ENCODE measurements around the gene VSTM1. TPM values are rescaled to one million over a fixed set of nuclear protein-coding genes. Genes with fewer than 3 reads are reported as not detected.

The VSTM1 gene
- total RNA-seq, 1 experiment from 2014 or later: not detected

DNA sequence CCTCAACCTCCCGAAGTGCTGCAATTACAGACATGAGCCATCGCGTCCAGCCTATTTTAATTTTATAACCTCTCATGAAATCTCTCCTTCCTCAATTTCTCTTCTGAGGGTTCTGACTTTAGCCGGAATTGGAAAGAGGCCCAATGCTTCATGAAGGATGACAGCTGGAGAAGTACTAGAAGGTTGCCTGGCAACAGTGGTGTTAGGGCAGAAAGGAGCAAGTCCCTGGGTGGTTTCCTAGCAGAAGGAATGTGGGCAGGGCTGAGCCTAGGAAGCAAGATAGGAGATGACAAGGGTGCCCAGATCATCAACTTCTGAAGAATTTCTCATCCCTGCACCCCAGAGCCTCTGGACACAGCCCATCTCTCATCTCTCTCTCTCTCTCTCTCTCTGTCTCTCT is 46.4 kb downstream of the VSTM1 start:
- DNase-seq: peak; percentile 53
- no peaks in the 10 kb centered on the region for H3K27me3 ChIP-seq (ENCODE audit: low read length)
- peaks cover 18% of the 10 kb centered on the region for H3K4me1 ChIP-seq (ENCODE audit: insufficient read depth, low read length)
- H4K20me1 ChIP-seq (ENCODE audit: low read length): no peaks in the 10 kb centered on the region
- H3K9me2 ChIP-seq (replicated peaks; ENCODE audit: low read length): no peaks in the 10 kb centered on the region
- intact Hi-C loops (cut with micrococcal nuclease): no loop called here
- no peak for TF ChIP-seq EZH2phosphoT487 (IDR thresholded peaks at IDR 0.05; ENCODE audit: borderline replicate concordance, low read length)
- TF ChIP-seq EZH2 (IDR thresholded peaks at IDR 0.05; ENCODE audit: low read length, unreplicated experiment): no peak
- TF ChIP-seq, protein P1, sequence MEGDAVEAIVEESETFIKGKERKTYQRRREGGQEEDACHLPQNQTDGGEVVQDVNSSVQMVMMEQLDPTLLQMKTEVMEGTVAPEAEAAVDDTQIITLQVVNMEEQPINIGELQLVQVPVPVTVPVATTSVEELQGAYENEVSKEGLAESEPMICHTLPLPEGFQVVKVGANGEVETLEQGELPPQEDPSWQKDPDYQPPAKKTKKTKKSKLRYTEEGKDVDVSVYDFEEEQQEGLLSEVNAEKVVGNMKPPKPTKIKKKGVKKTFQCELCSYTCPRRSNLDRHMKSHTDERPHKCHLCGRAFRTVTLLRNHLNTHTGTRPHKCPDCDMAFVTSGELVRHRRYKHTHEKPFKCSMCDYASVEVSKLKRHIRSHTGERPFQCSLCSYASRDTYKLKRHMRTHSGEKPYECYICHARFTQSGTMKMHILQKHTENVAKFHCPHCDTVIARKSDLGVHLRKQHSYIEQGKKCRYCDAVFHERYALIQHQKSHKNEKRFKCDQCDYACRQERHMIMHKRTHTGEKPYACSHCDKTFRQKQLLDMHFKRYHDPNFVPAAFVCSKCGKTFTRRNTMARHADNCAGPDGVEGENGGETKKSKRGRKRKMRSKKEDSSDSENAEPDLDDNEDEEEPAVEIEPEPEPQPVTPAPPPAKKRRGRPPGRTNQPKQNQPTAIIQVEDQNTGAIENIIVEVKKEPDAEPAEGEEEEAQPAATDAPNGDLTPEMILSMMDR (conservative IDR thresholded peaks at IDR 0.05; ENCODE audit: low read depth, low read length): no peak
- H3K27ac ChIP-seq (ENCODE audit: low read length): no peak overlapping the region
- H3K36me3 ChIP-seq (ENCODE audit: low read depth, low read length): no peaks in the 10 kb centered on the region
- ChIA-PET CTCF (no interaction called here), POLR2A (ENCODE audit: unreplicated experiment) (interaction anchor here (0.7 kb wide), 1 partner anchor 44 kb away, joined by 3 read pairs; no protein-coding TSS in a partner anchor)
- no peak overlapping the region for H2AFZ ChIP-seq (ENCODE audit: low read length)
- H3F3A ChIP-seq (ENCODE audit: low read length, unreplicated experiment): no peaks in the 10 kb centered on the region
- ATAC-seq: no peak
- no peaks in the 10 kb centered on the region for H3K9me3 ChIP-seq (ENCODE audit: low read length)
- BruUV-seq (replicated peaks): no TSS peak
- no peak overlapping the region for H3K9ac ChIP-seq (ENCODE audit: low read length)
- H3K4me3 ChIP-seq (ENCODE audit: low read length): no peak overlapping the region
- no peaks in the 10 kb centered on the region for H3K79me2 ChIP-seq (ENCODE audit: low read length)
- no peak overlapping the region for H3K4me2 ChIP-seq (ENCODE audit: low read length)

DNA sequence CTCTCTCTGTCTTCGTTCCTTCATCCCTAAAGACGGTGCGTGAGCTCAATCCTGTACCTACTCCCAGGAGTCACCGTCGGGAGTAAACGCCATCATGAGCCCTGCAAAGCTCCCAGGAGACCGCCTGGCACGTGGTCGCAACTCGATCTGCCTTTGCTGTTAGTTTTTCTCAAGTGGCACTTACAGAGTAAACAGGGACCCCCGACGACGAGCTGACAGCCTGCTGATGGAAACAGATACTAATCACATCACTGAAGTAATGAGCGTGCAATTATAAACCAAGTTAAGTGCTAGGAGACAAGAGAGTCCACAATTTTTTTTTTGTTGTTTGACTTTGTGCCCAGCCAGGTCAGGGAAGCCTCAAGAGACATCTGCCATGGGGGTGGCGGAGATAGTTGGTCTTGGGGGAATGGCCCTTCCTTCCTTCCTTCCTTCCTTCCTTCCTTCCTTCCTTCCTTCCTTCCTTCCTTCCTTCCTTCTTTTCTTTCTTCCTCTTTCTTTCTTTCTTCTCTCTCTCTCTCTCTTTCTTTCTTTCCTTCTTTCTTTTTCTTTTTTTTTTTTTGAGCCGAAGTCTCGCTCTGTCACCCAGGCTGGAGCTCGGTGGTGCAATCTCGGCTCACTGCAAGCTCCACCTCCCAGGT is 48.7 kb downstream of the VSTM1 start:
- no peaks in the 10 kb centered on the region for H3K36me3 ChIP-seq (ENCODE audit: low read depth, low read length)
- POLR2A ChIA-PET (ENCODE audit: unreplicated experiment): no interaction called here
- no peaks in the 10 kb centered on the region for H3K79me2 ChIP-seq (ENCODE audit: low read length)
- no TSS peak for BruUV-seq (replicated peaks)
- CTCF ChIA-PET: interaction anchor here (0.6 kb wide), 1 partner anchor 64 kb away, joined by 4 read pairs; no protein-coding TSS in a partner anchor
- intact Hi-C loops (cut with micrococcal nuclease): no loop called here
- no peak overlapping the region for H3K4me2 ChIP-seq (ENCODE audit: low read length)
- H3K4me1 ChIP-seq (ENCODE audit: insufficient read depth, low read length): peaks cover 12% of the 10 kb centered on the region
- H2AFZ ChIP-seq (ENCODE audit: low read length): no peak overlapping the region
- no peaks in the 10 kb centered on the region for H3K9me3 ChIP-seq (ENCODE audit: low read length)
- H3K27me3 ChIP-seq (ENCODE audit: low read length): no peaks in the 10 kb centered on the region
- H3K4me3 ChIP-seq (ENCODE audit: low read length): no peak overlapping the region
- no peaks in the 10 kb centered on the region for H3F3A ChIP-seq (ENCODE audit: low read length, unreplicated experiment)
- no peak for ATAC-seq
- TF ChIP-seq, protein P1 (conservative IDR thresholded peaks at IDR 0.05; ENCODE audit: low read depth, low read length): no peak
- TF ChIP-seq EZH2phosphoT487 (IDR thresholded peaks at IDR 0.05; ENCODE audit: borderline replicate concordance, low read length) (no peak), EZH2 (IDR thresholded peaks at IDR 0.05; ENCODE audit: low read length, unreplicated experiment) (no peak)
- no peaks in the 10 kb centered on the region for H3K9me2 ChIP-seq (replicated peaks; ENCODE audit: low read length)
- H3K9ac ChIP-seq (ENCODE audit: low read length): no peak overlapping the region
- no peaks in the 10 kb centered on the region for H4K20me1 ChIP-seq (ENCODE audit: low read length)
- H3K27ac ChIP-seq (ENCODE audit: low read length): no peak overlapping the region
- no peak for DNase-seq

DNA sequence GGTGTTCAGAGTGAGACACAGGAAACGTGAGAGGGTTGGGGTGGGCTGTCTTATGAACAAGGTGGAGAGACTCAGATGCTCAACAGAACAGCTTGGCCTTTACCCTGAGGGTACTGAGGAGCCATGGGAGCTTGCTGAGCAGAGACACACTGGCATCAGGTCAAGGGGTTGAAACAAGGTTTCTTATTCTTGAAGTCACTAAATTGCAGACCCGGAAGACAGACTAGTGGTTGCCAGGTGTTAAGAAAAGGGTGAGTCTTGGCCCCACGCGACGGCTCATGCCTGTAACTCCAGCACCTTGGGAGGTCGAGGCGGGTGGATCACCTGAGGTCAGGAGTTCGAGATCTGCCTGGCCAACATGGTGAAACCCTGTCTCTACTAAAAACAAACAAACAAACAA is 49.8 kb downstream of the VSTM1 start:
- Histone ChIP-seq H3K9me2 (replicated peaks; ENCODE audit: low read length) (no peaks in the 10 kb centered on the region), H3F3A (ENCODE audit: low read length, unreplicated experiment) (no peaks in the 10 kb centered on the region), H3K36me3 (ENCODE audit: low read depth, low read length) (no peaks in the 10 kb centered on the region), H3K4me2 (ENCODE audit: low read length) (no peak overlapping the region), H4K20me1 (ENCODE audit: low read length) (no peaks in the 10 kb centered on the region), H3K4me1 (ENCODE audit: insufficient read depth, low read length) (peaks cover 6% of the 10 kb centered on the region; the same call in 1 of the 2 replicates), H3K4me3 (ENCODE audit: low read length) (no peak overlapping the region), H3K79me2 (ENCODE audit: low read length) (no peaks in the 10 kb centered on the region), H2AFZ (ENCODE audit: low read length) (no peak overlapping the region), H3K27ac (ENCODE audit: low read length) (no peak overlapping the region), H3K9ac (ENCODE audit: low read length) (no peak overlapping the region), H3K27me3 (ENCODE audit: low read length) (no peaks in the 10 kb centered on the region), H3K9me3 (ENCODE audit: low read length) (no peaks in the 10 kb centered on the region)
- ATAC-seq: no peak
- intact Hi-C loops (cut with micrococcal nuclease): no loop called here
- no peak for DNase-seq
- CTCF ChIA-PET: no interaction called here
- TF ChIP-seq EZH2 (IDR thresholded peaks at IDR 0.05; ENCODE audit: low read length, unreplicated experiment): no peak
- TF ChIP-seq, protein P1 (conservative IDR thresholded peaks at IDR 0.05; ENCODE audit: low read depth, low read length): no peak
- no peak for TF ChIP-seq EZH2phosphoT487 (IDR thresholded peaks at IDR 0.05; ENCODE audit: borderline replicate concordance, low read length)
- POLR2A ChIA-PET (ENCODE audit: unreplicated experiment): no interaction called here
- no TSS peak for BruUV-seq (replicated peaks)

Measured in PC-3 (cell line).